T-helper 1 cell treated with Interleukin-12 subunit alpha and Interleukin-12 subunit beta and Interleukin-4 antibody, amounts not matched to agents 30 μg/mL and 1 μg/mL, for 36 hours (primary cell): ENCODE data around the gene PLEKHA7.

Source experiments
- H3K27ac Mint-ChIP-seq: one replicate; pipeline ENCODE4 v1.8.0; 2021; ENCODE audit warnings: mild to moderate bottlenecking, mixed read lengths
- H3K27me3 Mint-ChIP-seq: one replicate; pipeline ENCODE4 v1.8.0; 2021; ENCODE audit warnings: low read depth, mixed read lengths
- H3K36me3 Mint-ChIP-seq: one replicate; pipeline ENCODE4 v1.8.0; 2021; ENCODE audit warnings: low read depth, mixed read lengths
- H3K4me1 Mint-ChIP-seq: one replicate; pipeline ENCODE4 v1.8.0; 2021; ENCODE audit warnings: low read depth, mixed read lengths
- H3K4me3 Mint-ChIP-seq: one replicate; pipeline ENCODE4 v1.8.0; 2021; ENCODE audit warnings: mild to moderate bottlenecking, moderate library complexity, mixed read lengths
- H3K9me3 Mint-ChIP-seq: one replicate; pipeline ENCODE4 v1.8.0; 2021; ENCODE audit warnings: mixed read lengths

Gene PLEKHA7

GRCh38 chr11:16774936-16775613 is 239.1 kb downstream of the PLEKHA7 start:
- Mint-ChIP-seq H3K4me3 (no peak overlapping the region), H3K4me1 (no peaks in the 10 kb centered on the region), H3K9me3 (no peaks in the 10 kb centered on the region), H3K27me3 (no peaks in the 10 kb centered on the region), H3K27ac (no peak overlapping the region), H3K36me3 (no peaks in the 10 kb centered on the region)

GRCh38 chr11:16773981-16774935 is 240.0 kb downstream of the PLEKHA7 start:
- Mint-ChIP-seq H3K36me3 (no peaks in the 10 kb centered on the region), H3K27me3 (no peaks in the 10 kb centered on the region)

GRCh38 chr11:16772141-16772512 is 242.1 kb downstream of the PLEKHA7 start:
- Mint-ChIP-seq H3K4me3 (no peak overlapping the region), H3K4me1 (no peaks in the 10 kb centered on the region)

More at GRCh38 chr11:16773981-16774935, 240.0 kb downstream of the PLEKHA7 start:
- Mint-ChIP-seq H3K4me1 (no peaks in the 10 kb centered on the region), H3K27ac (no peak overlapping the region), H3K9me3 (no peaks in the 10 kb centered on the region), H3K4me3 (no peak overlapping the region)

GRCh38 chr11:16771350-16772140 is 242.7 kb downstream of the PLEKHA7 start:
- Mint-ChIP-seq H3K4me1 (no peaks in the 10 kb centered on the region), H3K27me3 (no peaks in the 10 kb centered on the region), H3K9me3 (no peaks in the 10 kb centered on the region), H3K36me3 (no peaks in the 10 kb centered on the region), H3K27ac (no peak overlapping the region), H3K4me3 (no peak overlapping the region)

More at GRCh38 chr11:16772141-16772512, 242.1 kb downstream of the PLEKHA7 start:
- H3K27me3 Mint-ChIP-seq: no peaks in the 10 kb centered on the region
- H3K36me3 Mint-ChIP-seq: no peaks in the 10 kb centered on the region
- H3K9me3 Mint-ChIP-seq: no peaks in the 10 kb centered on the region
- no peak overlapping the region for H3K27ac Mint-ChIP-seq

GRCh38 chr11:16770016-16770415 is 244.2 kb downstream of the PLEKHA7 start:
- H3K4me3 Mint-ChIP-seq: no peak overlapping the region
- H3K27me3 Mint-ChIP-seq: no peaks in the 10 kb centered on the region
- H3K36me3 Mint-ChIP-seq: no peaks in the 10 kb centered on the region

GRCh38 chr11:16769386-16769785 is 244.8 kb downstream of the PLEKHA7 start:
- no peak overlapping the region for H3K27ac Mint-ChIP-seq
- no peaks in the 10 kb centered on the region for H3K36me3 Mint-ChIP-seq
- H3K9me3 Mint-ChIP-seq: no peaks in the 10 kb centered on the region
- H3K4me3 Mint-ChIP-seq: no peak overlapping the region
- no peaks in the 10 kb centered on the region for H3K4me1 Mint-ChIP-seq
- H3K27me3 Mint-ChIP-seq: no peaks in the 10 kb centered on the region

More at GRCh38 chr11:16770016-16770415, 244.2 kb downstream of the PLEKHA7 start:
- H3K9me3 Mint-ChIP-seq: no peaks in the 10 kb centered on the region
- no peak overlapping the region for H3K27ac Mint-ChIP-seq
- no peaks in the 10 kb centered on the region for H3K4me1 Mint-ChIP-seq

GRCh38 chr11:16767957-16768356 is 246.3 kb downstream of the PLEKHA7 start:
- no peak overlapping the region for H3K4me3 Mint-ChIP-seq
- no peaks in the 10 kb centered on the region for H3K9me3 Mint-ChIP-seq
- H3K36me3 Mint-ChIP-seq: no peaks in the 10 kb centered on the region
- H3K4me1 Mint-ChIP-seq: no peaks in the 10 kb centered on the region
- peaks cover 5% of the 10 kb centered on the region for H3K27me3 Mint-ChIP-seq
- H3K27ac Mint-ChIP-seq: no peak overlapping the region

- Mint-ChIP-seq H3K4me3 (no peak overlapping the region), H3K36me3 (no peaks in the 10 kb centered on the region), H3K9me3 (no peaks in the 10 kb centered on the region), H3K27me3 (peaks cover 5% of the 10 kb centered on the region), H3K4me1 (no peaks in the 10 kb centered on the region), H3K27ac (no peak overlapping the region)
These were observed 247.1 kb downstream of the PLEKHA7 start for GRCh38 chr11:16767137-16767536.

GRCh38 chr11:16764888-16765287 is 249.3 kb downstream of the PLEKHA7 start:
- H3K36me3 Mint-ChIP-seq: no peaks in the 10 kb centered on the region
- H3K4me1 Mint-ChIP-seq: peaks cover 3% of the 10 kb centered on the region
- no peaks in the 10 kb centered on the region for H3K9me3 Mint-ChIP-seq
- no peak overlapping the region for H3K27ac Mint-ChIP-seq
- H3K4me3 Mint-ChIP-seq: no peak overlapping the region
- H3K27me3 Mint-ChIP-seq: peaks cover 5% of the 10 kb centered on the region

- H3K9me3 Mint-ChIP-seq: no peaks in the 10 kb centered on the region
- peaks cover 6% of the 10 kb centered on the region for H3K4me1 Mint-ChIP-seq
- no peak overlapping the region for H3K27ac Mint-ChIP-seq
- H3K27me3 Mint-ChIP-seq: peaks cover 5% of the 10 kb centered on the region
- peaks cover 6% of the 10 kb centered on the region for H3K36me3 Mint-ChIP-seq
- no peak overlapping the region for H3K4me3 Mint-ChIP-seq
These were observed 250.5 kb downstream of the PLEKHA7 start for GRCh38 chr11:16763746-16764145.

- Mint-ChIP-seq H3K4me1 (peaks cover 6% of the 10 kb centered on the region), H3K36me3 (peaks cover 20% of the 10 kb centered on the region), H3K27me3 (peaks cover 5% of the 10 kb centered on the region), H3K9me3 (no peaks in the 10 kb centered on the region), H3K4me3 (no peak overlapping the region), H3K27ac (no peak overlapping the region)
These were observed 254.2 kb downstream of the PLEKHA7 start for GRCh38 chr11:16759857-16760508.

- no peaks in the 10 kb centered on the region for H3K27me3 Mint-ChIP-seq
- no peak overlapping the region for H3K27ac Mint-ChIP-seq
- H3K4me1 Mint-ChIP-seq: peaks cover 6% of the 10 kb centered on the region
- H3K36me3 Mint-ChIP-seq: peaks cover 29% of the 10 kb centered on the region
- no peak overlapping the region for H3K4me3 Mint-ChIP-seq
- no peaks in the 10 kb centered on the region for H3K9me3 Mint-ChIP-seq
These were observed 255.7 kb downstream of the PLEKHA7 start for GRCh38 chr11:16758382-16759024.

GRCh38 chr11:16750417-16750816 is 263.8 kb downstream of the PLEKHA7 start:
- H3K27ac Mint-ChIP-seq: no peak overlapping the region
- peaks cover 62% of the 10 kb centered on the region for H3K36me3 Mint-ChIP-seq
- no peaks in the 10 kb centered on the region for H3K9me3 Mint-ChIP-seq
- no peak overlapping the region for H3K4me3 Mint-ChIP-seq
- no peaks in the 10 kb centered on the region for H3K27me3 Mint-ChIP-seq
- H3K4me1 Mint-ChIP-seq: peaks cover 11% of the 10 kb centered on the region
